ENCODE results near the gene PTER.

Gene PTER

GRCh38 chr10:16545116-16545736, 108.4 kb downstream of the PTER start:
- peak; percentile 7 for DNase-seq

- DNase-seq, result no peak
These were observed 111.2 kb downstream of the PTER start for GRCh38 chr10:16547973-16548372.

GRCh38 chr10:16559236-16559773, 122.5 kb downstream of the PTER start:
- DNase-seq, result no peak

- no peak for DNase-seq
These were observed 126.1 kb downstream of the PTER start for GRCh38 chr10:16562891-16563290.
